ENCODE results near the gene SPRY1.

SPRY1 gene

DNA sequence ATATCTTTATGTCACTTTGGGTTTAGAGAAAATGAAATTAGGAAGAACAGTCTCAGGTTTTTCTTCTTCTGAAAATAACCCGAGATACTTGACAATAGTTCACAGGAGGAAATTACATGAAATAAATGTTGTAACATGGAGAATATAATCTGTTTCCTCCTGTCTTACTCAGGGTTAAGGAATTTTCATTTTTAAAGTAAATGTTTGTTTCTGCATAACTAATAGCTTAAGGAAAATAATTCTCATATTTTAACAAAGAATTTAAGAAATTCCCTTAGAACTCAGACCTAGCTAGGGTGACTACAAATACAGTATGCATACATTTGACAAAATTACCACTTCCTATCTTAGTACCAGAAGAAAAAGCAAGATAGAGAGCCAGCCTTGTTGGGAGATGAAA, 17.2 kb upstream of the SPRY1 start:
- DNase-seq (ENCODE audit: low read depth in 2 of 2), result no peak

DNA sequence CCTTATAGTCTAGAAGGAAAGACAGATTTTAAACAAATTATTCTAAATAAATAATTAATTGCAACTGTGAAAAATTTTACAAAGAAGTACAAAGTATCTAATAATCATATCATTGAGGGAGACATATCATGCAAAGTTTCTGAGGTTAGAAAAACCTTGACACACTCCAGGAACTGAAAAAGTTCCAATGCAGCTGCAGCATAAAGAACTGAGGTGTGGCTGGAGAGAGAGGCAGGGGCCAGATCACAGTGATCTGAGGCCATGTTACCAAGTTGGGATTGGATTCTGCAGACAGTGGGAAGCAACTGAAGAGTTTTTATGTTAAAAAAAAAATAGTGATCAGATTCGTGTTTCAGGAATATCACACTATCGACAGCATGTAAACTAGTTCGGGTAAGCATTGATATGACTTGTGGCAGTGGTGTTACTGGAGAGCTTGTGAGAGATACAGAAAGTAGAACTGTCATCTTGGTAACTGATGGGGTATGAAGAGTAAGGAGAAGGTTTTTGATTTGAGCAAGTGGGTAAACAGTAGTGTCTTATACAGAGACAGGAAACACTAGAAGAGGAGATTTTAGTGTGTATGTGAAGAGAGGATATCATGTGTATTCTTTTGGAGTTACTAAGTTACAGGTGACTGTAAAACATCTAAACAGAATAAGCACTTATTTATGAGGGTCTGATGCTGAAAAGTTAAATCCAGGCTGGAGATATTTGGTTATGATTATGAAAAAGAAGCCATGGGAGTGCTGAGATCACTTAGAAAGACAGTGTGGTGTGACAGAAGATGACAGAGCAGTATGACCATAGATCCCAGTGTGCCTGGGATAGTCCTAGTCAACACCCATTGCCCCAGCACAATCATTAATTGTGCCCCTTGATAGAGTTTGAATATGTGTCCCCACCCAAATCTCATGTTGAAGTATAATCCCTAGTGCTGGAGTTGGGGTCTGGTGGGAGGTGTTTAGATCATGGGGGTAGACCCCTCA, 15.6 kb upstream of the SPRY1 start:
- DNase-seq (ENCODE audit: low read depth in 2 of 2), result no peak

DNA sequence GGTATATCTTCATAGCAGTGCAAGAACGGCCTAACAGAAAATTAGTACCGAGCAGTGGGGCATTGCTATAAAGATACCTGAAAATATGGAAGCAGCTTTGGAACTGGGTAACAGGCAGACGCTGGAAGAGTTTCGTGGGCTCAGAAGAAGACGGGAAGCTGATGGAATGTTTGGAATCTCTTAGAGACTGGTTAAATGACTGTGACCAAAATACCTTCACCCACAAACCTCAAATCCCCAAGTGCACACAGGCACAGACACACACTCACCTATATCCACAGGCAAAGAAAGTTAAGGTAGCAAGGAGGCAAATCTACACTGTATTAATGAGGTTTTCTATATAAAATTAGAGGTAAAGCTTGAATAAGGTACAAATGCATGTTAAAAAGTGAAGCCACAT, 14.6 kb upstream of the SPRY1 start:
- DNase-seq (ENCODE audit: low read depth in 2 of 2), result no peak

DNA sequence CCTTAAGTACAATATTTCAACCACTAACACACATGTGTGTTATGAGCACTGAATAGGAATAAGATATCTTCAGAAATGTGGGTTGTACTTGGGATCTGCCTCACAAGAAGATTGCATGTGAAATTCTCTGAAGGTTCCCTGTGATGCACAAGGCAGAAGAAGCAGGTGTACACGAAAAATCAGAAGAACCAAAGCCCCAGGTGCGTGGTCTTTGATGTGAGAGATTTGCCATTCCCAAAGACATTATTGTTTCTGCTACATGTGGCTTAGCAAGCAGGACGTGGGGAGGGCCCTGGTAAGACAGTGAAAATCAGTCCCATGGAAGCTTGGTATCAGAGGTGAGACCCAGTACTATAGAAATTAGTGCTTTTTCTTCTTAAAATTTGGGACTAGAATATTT, 13.0 kb upstream of the SPRY1 start:
- no peak for DNase-seq (ENCODE audit: low read depth in 2 of 2)

DNA sequence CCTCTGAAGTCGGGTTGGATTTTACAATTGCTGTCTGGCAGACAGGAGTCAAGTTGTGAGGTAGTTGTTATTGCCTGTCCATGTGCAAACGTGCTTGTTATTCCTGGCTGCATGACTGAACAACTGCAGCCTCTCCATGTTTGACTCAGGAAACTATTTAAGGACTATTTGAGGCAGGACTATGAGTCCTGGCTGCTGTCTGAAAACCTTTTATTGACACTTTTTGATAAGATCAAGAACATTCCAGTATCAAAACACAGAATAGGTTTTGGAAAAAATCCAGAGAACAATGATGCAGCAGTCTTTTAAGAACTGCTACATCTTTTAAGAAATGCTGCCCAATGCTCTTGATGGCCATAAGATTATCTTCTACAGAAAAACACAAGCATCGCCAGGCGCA, 10.0 kb upstream of the SPRY1 start:
- DNase-seq (ENCODE audit: low read depth in 2 of 2), result no peak

DNA sequence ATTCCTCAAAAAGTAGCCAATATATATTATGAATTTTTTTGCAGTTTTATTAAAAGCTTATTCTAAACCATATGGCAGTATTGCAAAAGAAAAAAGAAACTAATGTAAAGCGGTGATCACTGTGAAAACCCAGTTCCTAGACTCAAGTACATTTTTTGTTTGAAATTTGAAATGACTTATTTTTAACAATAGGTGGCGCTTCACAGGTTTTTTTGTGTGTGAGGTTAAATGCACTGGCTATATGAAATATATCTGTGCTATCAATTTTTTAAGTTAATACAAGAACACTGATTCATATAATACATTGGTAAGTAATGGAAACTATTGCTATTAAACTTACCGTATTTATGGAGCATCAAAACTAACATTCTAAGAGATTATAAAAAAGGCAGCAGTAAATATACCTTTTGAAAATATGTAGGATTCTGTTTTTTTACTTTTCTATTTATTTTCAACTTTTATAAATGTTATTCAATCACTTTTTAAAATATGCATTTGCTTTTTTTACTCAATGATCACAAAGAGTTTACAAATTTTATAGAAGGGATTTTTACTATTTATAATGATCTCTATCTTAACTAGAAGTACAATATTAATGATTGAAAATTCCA, 5.6 kb upstream of the SPRY1 start:
- no peak for DNase-seq (ENCODE audit: low read depth in 2 of 2)

DNA sequence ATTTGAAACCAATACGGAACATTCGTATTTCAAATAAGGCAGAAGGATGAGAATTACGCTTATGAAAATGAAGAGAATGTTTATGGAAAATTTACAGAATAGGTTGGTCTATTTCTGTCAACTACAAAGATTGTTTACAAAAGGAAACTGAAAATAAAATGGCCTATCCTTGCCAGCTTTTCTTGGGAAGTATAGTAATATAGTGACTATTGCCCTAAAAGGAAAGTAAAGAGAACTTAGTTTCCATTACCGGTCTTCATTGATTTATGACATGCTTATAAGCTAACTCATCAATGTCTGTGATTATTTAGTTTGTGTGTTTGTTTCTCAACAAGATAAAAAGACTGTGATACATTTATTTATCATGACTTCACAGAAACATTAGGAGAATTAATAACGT, 2.9 kb upstream of the SPRY1 start:
- DNase-seq (ENCODE audit: low read depth in 2 of 2), result no peak

DNA sequence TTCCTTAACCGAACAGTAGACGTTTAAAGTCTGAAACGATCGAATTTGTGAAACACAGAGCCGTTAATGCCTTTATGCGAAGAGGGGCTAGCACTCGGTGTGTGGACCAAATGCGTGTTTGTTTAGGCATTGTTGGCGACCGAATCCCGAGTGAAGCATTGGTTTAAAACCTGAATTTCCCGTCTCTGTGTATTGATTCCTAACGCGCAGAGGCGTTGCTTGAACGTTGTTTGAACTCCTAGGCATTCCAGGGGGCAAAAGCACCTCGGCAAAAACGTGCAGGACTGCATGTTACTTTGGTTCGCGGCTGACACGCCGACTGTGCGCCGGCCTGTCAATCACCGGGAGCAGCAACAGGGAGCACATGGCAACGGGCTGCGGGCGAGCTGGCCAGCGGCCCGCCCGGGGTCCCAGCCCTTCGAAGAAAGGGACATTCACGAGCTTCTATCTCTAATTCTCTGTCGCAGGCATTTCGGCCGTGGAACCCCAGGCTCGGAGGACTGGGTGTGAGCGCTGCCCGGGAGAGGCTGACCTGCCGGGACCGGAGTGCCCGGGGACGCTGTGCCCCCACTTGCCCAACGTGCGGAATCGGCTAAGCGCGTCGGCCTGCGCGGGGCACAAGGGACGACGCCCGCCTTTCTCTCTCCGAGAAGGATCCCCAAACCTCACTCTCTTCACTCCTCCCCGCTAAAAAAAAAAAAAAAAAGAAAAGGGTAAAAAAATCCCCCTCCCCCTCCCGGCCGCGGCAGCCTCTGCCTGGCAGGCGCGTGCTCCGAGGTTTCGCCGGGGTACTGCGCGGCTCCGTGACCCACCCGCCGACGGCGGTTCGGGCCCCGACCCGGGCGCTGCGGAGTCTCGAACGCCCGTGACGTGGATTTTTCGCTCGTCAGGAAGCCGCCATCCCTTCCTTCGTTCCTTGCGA, 810 bp downstream of the SPRY1 start:
- DNase-seq (ENCODE audit: low read depth in 2 of 2), result no peak

DNA sequence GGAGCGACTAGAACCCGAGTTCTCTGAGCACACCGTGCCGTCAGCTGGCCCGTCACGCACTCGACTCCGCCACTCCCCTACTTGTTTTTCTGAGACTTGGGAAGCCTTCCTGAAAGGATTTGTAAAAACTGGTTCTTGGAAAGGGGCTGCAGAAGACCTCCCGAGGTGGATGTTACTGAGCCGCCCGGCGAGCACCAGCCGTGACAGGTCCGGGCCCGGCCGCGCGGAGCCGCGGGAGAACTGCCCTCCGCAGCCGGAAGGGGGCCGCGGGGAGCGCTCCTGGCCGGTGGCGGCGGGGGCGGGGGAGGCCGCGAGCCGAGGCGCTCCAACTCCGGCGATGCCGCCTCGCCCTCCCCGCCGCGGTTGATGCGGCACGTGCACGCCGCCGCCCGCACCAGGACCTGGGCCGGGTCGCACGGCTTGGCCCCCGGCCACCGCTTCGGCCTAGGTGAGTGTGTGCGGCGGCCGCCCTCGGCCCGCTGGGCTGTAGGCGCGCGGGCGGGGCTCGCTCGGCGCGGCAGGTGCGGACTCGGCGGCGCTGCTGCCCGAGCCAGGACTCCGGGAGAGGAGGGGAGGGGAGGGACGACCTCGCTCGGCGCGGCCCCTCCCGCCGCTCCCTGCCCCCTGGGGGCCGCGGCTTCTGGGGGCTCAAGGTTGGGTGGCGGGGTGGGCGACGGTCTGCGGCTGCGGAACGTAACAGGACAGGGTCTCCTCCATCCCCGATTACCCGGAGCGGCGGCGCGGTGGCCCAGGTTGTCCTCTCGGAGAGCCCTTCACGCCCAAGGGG, 1.7 kb downstream of the SPRY1 start:
- DNase-seq (ENCODE audit: low read depth in 2 of 2), result no peak

DNA sequence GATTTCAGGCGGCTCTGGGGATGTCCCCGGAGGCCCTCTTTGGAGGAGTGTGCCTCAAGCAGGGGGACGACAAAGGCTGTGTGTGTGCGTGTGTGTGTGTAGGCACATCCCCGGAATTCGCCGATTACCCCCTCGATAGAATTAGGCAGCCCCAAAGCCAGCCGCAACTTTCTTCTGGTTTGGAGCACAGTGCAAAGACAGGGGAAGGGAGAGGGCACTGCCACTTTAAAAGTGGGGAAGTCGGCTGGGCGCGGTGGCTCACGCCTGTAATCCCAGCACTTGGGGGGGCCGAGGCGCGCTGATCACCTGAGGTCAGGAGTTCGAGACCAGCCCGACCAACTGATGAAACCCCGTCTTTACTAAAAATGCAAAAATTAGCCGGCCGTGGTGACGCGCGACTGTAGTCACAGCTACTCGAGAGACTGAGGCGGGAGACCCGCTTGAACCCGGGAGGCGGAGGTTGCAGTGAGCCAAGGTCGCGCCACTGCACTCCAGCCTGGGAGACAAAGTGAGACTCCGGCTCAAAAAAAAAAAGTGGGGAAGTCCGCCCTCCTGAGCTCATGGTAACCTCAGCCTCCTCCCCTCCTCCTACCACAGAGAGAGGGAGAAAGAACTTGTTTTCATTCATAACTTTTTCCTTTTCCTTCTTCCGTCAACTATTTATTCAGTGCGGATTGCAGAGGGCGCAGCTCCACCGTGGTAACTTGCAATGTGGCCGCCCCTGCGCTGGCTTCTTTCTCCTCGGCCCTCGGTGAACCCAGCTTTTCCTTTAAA, 2.4 kb downstream of the SPRY1 start:
- DNase-seq (ENCODE audit: low read depth in 2 of 2), result no peak

DNA sequence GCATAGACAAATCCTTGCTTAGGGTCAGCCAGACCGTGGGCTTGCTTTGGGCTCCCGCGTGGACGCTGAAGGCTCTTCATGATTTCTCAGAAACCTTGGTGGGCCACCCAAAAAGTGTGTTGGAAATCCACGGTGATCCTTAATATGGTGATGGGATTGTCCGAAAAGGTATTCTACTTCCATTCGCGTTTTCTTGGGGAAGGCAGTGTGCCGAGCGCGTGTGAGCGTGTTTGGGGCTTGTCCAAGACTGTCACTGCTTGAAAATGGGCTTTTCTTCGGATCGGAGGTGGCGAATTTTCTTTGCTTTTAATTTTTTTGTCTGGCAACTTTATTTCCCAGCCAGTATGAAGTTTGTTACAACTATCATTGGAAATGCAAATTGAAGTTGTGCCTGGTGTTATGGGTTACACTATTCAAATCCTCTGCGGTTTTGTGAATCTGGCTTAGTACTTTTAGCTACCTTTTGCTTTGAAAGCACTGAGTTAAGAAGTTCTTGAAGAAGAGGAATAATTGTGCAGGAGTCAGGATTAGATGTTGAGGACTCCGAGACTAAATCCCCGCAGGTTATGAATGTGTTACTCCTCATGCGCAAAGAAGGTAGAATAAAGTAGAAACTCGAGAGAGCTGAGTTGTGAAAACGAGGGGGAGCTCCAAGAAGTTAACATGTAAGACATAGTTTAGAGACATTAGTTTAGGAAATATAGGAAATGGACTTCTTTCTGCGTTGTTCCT, 3.2 kb downstream of the SPRY1 start:
- no peak for DNase-seq (ENCODE audit: low read depth in 2 of 2)

DNA sequence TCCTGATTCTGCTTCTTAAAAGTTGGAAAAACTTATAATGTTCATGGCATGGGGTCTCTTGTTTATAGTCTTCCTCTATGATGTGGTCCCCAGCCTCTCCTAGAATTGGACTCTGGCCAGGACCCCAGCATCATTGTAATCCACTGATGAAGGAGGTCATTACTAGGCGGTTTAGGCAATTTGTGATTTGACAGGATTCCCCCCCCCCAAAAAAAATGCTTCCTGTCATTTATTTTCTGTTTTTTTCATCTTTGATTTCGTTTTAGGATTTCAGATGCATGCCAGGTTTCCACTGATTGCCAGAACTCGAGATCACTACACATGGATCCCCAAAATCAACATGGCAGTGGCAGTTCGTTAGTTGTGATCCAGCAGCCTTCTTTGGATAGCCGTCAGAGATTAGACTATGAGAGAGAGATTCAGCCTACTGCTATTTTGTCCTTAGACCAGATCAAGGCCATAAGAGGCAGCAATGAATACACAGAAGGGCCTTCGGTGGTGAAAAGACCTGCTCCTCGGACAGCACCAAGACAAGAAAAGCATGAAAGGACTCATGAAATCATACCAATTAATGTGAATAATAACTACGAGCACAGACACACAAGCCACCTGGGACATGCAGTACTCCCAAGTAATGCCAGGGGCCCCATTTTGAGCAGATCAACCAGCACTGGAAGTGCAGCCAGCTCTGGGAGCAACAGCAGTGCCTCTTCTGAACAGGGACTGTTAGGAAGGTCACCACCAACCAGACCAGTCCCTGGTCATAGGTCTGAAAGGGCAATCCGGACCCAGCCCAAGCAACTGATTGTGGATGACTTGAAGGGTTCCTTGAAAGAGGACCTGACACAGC, 4.9 kb downstream of the SPRY1 start:
- no peak for DNase-seq (ENCODE audit: low read depth in 2 of 2)

DNA sequence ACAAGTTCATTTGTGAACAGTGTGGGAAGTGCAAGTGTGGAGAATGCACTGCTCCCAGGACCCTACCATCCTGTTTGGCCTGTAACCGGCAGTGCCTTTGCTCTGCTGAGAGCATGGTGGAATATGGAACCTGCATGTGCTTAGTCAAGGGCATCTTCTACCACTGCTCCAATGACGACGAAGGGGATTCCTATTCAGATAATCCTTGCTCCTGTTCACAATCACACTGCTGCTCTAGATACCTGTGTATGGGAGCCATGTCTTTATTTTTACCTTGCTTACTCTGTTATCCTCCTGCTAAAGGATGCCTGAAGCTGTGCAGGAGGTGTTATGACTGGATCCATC, 5.5 kb downstream of the SPRY1 start:
- no peak for DNase-seq (ENCODE audit: low read depth in 2 of 2)

DNA sequence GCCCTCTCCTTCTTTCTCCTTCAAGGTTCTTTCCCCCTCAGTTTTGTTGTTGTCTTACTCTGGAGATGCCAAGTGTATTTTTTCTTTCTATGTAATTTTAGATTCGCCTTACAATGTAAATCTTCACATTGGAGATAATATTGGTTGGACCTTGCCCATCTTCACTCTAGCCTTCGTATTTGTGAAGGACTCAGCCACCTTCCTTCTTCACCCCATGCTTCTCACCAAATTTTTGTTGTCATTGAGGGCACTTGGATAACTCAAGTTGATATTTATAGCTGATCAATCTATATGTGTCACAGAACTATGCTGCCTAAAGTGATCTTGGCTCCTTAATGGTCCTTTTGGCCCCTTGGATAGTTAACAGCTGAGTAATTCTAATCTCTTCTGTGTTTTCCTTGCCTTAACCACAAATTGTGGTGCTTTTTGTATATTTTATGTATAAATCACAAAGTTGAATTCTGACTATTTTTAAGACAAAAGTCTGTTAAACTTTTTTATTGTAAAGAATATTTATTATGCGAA, 6.5 kb downstream of the SPRY1 start:
- no peak for DNase-seq (ENCODE audit: low read depth in 2 of 2)

DNA sequence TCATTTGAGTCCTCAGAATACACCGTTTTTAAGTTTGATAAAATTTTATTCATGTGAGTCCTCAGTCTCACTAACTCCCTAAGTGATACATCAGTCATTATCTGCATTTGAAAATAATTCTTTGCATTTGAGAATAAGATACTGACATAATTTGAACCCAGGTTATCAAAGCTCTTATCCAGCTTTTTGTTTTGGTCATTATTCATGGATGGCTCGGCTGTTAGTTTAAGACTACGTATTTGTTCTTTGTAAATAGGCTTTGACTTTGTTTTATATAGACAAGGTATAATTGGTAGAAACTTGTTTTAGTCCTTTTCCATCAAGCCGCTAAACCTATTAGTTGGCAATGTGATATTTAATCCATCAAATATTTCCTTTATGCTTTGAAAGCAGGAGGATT, 7.9 kb downstream of the SPRY1 start:
- no peak for DNase-seq (ENCODE audit: low read depth in 2 of 2)

DNA sequence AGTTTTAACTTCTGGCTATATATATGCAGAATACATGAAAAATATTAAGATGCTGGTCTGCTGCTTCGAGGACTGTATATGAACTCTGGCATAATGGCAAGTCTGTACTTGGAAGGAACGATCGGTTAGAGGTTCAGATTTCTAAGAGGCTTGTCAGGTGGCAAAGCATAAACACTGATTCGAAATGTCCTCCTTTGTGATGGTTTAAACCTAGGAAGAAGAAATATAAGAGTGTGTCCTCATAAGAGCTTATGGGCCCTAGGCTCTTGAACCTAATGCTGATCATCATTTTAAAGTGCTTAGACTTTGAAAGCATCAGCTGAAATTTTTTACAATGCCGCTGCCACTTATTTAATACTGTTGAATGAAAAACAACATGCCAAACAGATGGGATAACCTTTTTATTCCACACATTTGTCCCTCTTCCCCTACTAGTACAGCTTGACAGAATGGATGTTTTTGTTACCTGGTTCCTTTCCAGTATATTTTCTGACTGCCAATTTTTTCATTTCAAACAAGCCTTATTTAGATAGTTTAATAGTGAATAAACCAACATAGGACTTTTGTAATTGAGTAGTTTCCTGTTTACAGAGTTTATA, 8.8 kb downstream of the SPRY1 start:
- DNase-seq (ENCODE audit: low read depth in 2 of 2), result no peak

DNA sequence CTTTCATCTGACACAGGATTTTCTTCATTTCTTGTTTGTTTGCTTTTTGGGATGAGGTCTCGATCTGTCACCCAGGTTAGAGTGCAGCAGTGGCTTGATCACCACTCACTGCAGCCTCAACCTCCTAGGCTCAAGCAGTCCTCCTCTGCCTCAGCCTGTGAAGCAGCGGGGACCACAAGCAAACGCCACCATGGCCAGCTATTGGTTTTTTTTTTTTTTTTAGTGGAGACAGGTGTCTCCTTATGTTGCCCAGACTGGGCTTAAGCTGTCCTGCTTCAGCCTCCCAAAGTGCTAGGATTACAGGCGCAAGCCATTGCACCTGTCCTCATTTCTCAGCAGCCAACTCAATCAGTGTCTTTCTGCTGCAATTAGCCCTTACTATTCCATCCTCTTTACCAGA, 10.3 kb downstream of the SPRY1 start:
- no peak for DNase-seq (ENCODE audit: low read depth in 2 of 2)

DNA sequence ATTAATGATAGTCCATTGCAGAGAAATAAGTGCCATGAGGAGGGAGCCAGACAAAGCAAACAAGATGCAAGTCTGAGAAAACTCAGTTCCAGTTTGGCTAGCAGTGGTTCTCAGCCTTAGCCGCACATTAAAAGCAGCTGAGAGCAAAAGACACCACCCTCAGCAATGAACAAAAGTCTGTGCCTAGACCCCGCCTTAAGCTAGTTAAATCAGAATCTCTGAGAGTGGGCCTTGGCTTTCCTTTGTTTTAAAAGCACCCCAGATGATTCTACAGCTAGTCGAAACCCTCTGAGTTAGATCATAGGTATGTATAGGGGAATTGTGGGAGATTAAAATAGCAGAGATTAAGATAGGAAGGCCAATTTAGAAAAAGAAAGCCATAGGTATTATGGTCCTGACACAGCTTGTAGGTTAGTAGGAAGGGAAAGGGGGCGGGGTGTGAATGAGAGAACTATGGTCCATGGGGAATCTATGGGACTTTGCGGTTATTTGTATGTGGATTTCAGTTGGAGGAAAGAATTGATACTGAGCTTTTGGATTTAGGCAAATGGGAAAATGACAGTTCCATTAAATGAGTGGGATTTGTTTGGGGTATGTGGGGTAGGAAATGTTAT, 12.0 kb downstream of the SPRY1 start:
- no peak for DNase-seq (ENCODE audit: low read depth in 2 of 2)
